Epithelial cell of esophagus (primary cell): Measurements from ENCODE around the gene CRIP2.
A peak's percentile ranks its signal among the peaks of the same experiment; 100 is the strongest.

Experiments
- DNase-seq: peaks from one replicate; pipeline ENCODE4 v3.0.0; 2010; ENCODE audit warnings: low read depth
- H3K4me3 ChIP-seq: 2 replicates; pipeline ENCODE4 v1.5.1; 2011; ENCODE audit warnings: mild to moderate bottlenecking, low read length, control low read depth
- CTCF ChIP-seq: IDR thresholded peaks from 2 replicates; pipeline ENCODE4 v1.5.1; 2011; ENCODE audit warnings: low read depth, mild to moderate bottlenecking, low read length, control low read depth, inconsistent platforms; ENCODE audit not compliant: insufficient read depth; ENCODE audit errors: missing control alignments

Gene CRIP2

GRCh38 chr14:105430042-105430441 is 44.6 kb upstream of the CRIP2 start:
- no peak overlapping the region for H3K4me3 ChIP-seq
- no peak for TF ChIP-seq CTCF
- DNase-seq, result no peak

DNA sequence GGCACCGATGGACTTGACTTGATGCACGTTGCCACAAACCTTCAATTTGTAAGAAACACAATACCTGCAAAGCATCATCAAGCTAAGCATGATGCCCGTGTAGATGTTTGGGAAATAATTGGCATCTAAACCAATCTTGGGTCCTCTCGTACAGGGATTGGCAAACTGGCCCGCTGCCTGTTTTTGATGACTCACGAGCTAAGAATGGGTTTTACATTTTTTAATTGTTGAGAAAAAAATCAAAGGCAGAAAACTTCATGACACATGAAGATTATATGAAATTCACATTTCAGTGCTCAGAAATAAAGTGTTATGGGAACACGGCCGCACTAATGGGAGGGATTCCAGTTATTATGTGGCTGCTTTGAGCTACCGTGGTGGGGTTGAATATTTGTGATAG is 44.1 kb upstream of the CRIP2 start:
- TF ChIP-seq CTCF, result no peak
- peak; percentile 74 for DNase-seq
- no peak overlapping the region for H3K4me3 ChIP-seq

DNA sequence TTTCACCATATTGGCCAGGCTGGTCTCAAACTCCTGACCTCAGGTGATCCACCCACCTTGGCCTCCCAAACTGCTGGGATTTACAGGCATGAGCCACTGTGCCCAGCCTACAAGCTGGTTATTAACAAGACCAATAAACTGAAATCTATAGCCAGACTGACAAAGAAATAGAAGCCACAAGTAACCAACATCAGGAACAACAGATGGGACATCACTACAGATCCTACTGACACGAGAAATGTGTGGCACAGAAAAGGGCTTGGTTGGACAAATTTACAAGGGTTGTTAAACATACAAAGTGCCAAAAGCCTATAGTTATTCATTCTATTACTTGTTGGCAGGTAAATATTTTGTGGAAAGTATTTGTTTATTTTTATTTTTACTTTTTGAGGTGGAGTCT is 43.4 kb upstream of the CRIP2 start:
- H3K4me3 ChIP-seq, result no peak overlapping the region
- DNase-seq, result no peak
- no peak for TF ChIP-seq CTCF

DNA sequence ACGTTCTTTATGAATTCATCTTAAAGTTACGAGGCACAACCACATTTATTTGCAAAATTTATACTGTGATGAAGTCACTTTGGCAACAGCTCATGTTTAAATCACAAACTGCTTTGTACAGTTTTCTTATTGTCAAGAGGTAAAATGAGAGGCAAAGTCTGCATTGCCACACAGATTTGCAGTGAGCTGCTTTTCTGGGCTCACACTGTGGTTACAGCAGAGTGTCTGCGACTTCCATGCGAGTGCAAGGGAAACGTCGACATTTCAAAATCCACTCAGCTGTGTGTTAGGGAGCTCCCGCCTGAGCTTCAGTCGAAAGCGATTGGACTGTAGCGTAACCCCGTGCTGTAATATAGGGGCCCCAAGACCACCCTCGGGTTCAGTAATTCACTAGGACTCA is 42.0 kb upstream of the CRIP2 start:
- TF ChIP-seq CTCF, result no peak
- no peak overlapping the region for H3K4me3 ChIP-seq
- DNase-seq, result no peak

- no peak for DNase-seq
- TF ChIP-seq CTCF, result no peak
- no peak overlapping the region for H3K4me3 ChIP-seq
These were observed 41.4 kb upstream of the CRIP2 start for GRCh38 chr14:105433161-105433605.

DNA sequence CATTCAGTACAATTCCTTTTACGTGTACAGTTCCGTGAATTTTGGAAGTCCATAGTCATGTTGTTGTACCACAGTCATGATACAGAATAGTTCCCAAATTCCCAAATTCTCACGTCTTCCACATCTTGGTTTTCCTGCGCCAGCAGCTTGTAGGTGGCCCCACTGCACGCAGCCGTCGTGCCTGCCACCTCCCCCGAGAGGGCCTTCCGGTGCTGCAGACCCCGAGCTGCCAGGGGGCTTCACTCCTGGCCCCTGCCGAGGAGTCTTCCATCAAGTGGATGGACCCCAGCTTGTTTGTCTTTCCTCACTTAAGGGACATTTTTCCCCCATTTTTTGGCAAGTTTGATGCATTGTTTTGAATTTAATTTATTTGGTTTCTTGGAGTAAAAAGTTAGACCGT is 38.2 kb upstream of the CRIP2 start:
- no peak for DNase-seq
- TF ChIP-seq CTCF, result no peak
- no peak overlapping the region for H3K4me3 ChIP-seq

DNA sequence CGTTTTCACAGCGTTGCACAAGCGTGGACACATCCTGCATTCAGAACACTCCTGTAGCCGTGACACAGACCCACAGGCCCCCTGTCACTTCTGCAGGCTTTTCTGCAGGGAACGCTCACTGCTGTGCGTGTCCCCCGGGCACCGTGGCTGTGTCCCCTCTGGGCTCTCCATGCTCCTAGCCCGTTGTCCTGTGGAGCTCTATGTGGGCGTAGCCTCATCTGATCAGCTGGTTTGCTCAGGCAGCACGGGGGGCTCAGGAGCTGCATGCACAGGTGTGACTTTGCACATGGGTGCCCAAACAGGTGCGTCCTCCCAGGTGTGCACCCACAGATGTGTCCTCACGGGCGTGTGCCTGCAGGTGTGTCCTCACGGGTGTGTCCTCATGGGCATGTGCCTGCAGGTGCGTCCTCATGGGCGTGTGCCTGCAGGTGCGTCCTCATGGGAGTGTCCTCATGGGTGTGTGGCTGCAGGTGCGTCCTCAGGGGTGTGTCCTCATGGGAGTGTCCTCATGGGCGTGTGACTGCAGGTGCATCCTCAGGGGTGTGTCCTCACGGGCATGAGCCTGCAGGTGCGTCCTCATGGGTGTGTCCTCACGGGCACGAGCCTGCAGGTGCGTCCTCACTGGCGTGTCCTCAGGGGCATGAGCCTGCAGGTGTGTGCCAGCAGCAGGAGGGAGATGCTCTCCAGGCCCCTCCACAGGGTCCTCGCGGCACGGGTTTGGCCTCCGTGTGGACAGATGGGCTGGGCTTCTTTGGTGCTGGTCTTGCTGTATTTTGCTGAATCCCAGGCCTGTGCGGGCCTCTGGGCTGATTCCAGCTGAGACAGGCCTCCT is 37.5 kb upstream of the CRIP2 start:
- peak; percentile 68 for DNase-seq
- no peak for TF ChIP-seq CTCF
- no peak overlapping the region for H3K4me3 ChIP-seq
